HUES6 (cell line): ENCODE measurements around the gene ACTL7A.

Experiments used
- H3K27ac ChIP-seq: 2 replicates; pipeline ENCODE4 v1.7.0; 2013; ENCODE audit warnings: low read depth, mild to moderate bottlenecking, low read length, inconsistent platforms
- H3K27me3 ChIP-seq: 2 replicates; pipeline ENCODE4 v1.6.1; 2013; ENCODE audit warnings: low read length; ENCODE audit not compliant: control insufficient read depth, insufficient read depth
- H3K36me3 ChIP-seq: 2 replicates; pipeline ENCODE4 v1.6.1; 2013; ENCODE audit warnings: low read length; ENCODE audit not compliant: control insufficient read depth, insufficient read depth
- H3K4me1 ChIP-seq: 2 replicates; pipeline ENCODE4 v1.6.1; 2013; ENCODE audit warnings: low read length; ENCODE audit not compliant: control insufficient read depth, insufficient read depth
- H3K4me3 ChIP-seq: 2 replicates; pipeline ENCODE4 v1.5.1; 2013; ENCODE audit warnings: low read depth, low read length
- H3K9ac ChIP-seq: one replicate; pipeline ENCODE4 v1.6.1; 2013; ENCODE audit warnings: mild to moderate bottlenecking, low read length
- H3K9me3 ChIP-seq: 2 replicates; pipeline ENCODE4 v1.6.1; 2013; ENCODE audit warnings: low read depth, low read length; ENCODE audit not compliant: control insufficient read depth, insufficient read depth

Gene ACTL7A

GRCh38 chr9:108861464-108861863 is 602 bp upstream of the ACTL7A start:
- H3K4me3 ChIP-seq, result no peak overlapping the region
- no peaks in the 10 kb centered on the region for H3K9me3 ChIP-seq
- no peaks in the 10 kb centered on the region for H3K36me3 ChIP-seq
- no peaks in the 10 kb centered on the region for H3K4me1 ChIP-seq
- H3K9ac ChIP-seq, result no peak overlapping the region
- no peak overlapping the region for H3K27ac ChIP-seq
- no peaks in the 10 kb centered on the region for H3K27me3 ChIP-seq

- Histone ChIP-seq H3K9me3 (no peaks in the 10 kb centered on the region), H3K4me3 (no peak overlapping the region), H3K9ac (no peak overlapping the region), H3K27ac (no peak overlapping the region), H3K27me3 (no peaks in the 10 kb centered on the region), H3K36me3 (peaks cover 7% of the 10 kb centered on the region), H3K4me1 (no peaks in the 10 kb centered on the region)
These were observed 1.8 kb downstream of the ACTL7A start for GRCh38 chr9:108863891-108864290.

GRCh38 chr9:108864446-108864845 is 2.4 kb downstream of the ACTL7A start:
- Histone ChIP-seq H3K4me3 (no peak overlapping the region), H3K4me1 (no peaks in the 10 kb centered on the region), H3K9ac (no peak overlapping the region), H3K27ac (no peak overlapping the region), H3K27me3 (no peaks in the 10 kb centered on the region), H3K36me3 (peaks cover 13% of the 10 kb centered on the region), H3K9me3 (no peaks in the 10 kb centered on the region)

- Histone ChIP-seq H3K4me3 (no peak overlapping the region), H3K9ac (no peak overlapping the region), H3K9me3 (no peaks in the 10 kb centered on the region), H3K27ac (no peak overlapping the region), H3K27me3 (no peaks in the 10 kb centered on the region), H3K36me3 (peaks cover 15% of the 10 kb centered on the region), H3K4me1 (no peaks in the 10 kb centered on the region)
These were observed 3.0 kb downstream of the ACTL7A start for GRCh38 chr9:108865037-108865436.

GRCh38 chr9:108866001-108866420 is 3.9 kb downstream of the ACTL7A start:
- Histone ChIP-seq H3K36me3 (peaks cover 22% of the 10 kb centered on the region), H3K9me3 (no peaks in the 10 kb centered on the region), H3K4me3 (no peak overlapping the region), H3K27me3 (no peaks in the 10 kb centered on the region), H3K9ac (no peak overlapping the region), H3K4me1 (no peaks in the 10 kb centered on the region), H3K27ac (no peak overlapping the region)

GRCh38 chr9:108867116-108867515 is 5.0 kb downstream of the ACTL7A start:
- Histone ChIP-seq H3K9ac (no peak overlapping the region), H3K27ac (no peak overlapping the region), H3K27me3 (no peaks in the 10 kb centered on the region), H3K36me3 (peaks cover 32% of the 10 kb centered on the region), H3K9me3 (no peaks in the 10 kb centered on the region), H3K4me3 (no peak overlapping the region), H3K4me1 (no peaks in the 10 kb centered on the region)

- Histone ChIP-seq H3K27ac (no peak overlapping the region), H3K9ac (no peak overlapping the region), H3K9me3 (no peaks in the 10 kb centered on the region), H3K27me3 (no peaks in the 10 kb centered on the region), H3K4me1 (no peaks in the 10 kb centered on the region), H3K4me3 (no peak overlapping the region), H3K36me3 (peaks cover 33% of the 10 kb centered on the region)
These were observed 5.8 kb downstream of the ACTL7A start for GRCh38 chr9:108867829-108868228.

- Histone ChIP-seq H3K9me3 (no peaks in the 10 kb centered on the region), H3K4me3 (no peak overlapping the region), H3K9ac (no peak overlapping the region), H3K27ac (no peak overlapping the region), H3K4me1 (no peaks in the 10 kb centered on the region), H3K27me3 (no peaks in the 10 kb centered on the region), H3K36me3 (peaks cover 46% of the 10 kb centered on the region)
These were observed 7.1 kb downstream of the ACTL7A start for GRCh38 chr9:108869092-108869725.

- H3K27ac ChIP-seq, result no peak overlapping the region
- H3K9ac ChIP-seq, result no peak overlapping the region
- no peaks in the 10 kb centered on the region for H3K9me3 ChIP-seq
- H3K4me1 ChIP-seq, result no peaks in the 10 kb centered on the region
- H3K4me3 ChIP-seq, result no peak overlapping the region
- peaks cover 78% of the 10 kb centered on the region for H3K36me3 ChIP-seq
- H3K27me3 ChIP-seq, result no peaks in the 10 kb centered on the region
These were observed 12.2 kb downstream of the ACTL7A start for GRCh38 chr9:108874058-108874788.

- no peak overlapping the region for H3K4me3 ChIP-seq
- no peak overlapping the region for H3K9ac ChIP-seq
- H3K27ac ChIP-seq, result no peak overlapping the region
- no peaks in the 10 kb centered on the region for H3K9me3 ChIP-seq
- H3K4me1 ChIP-seq, result no peaks in the 10 kb centered on the region
- H3K36me3 ChIP-seq, result peaks cover 84% of the 10 kb centered on the region
- no peaks in the 10 kb centered on the region for H3K27me3 ChIP-seq
These were observed 14.4 kb downstream of the ACTL7A start for GRCh38 chr9:108876425-108876824.

GRCh38 chr9:108877524-108877923 is 15.5 kb downstream of the ACTL7A start:
- H3K27me3 ChIP-seq, result no peaks in the 10 kb centered on the region
- no peak overlapping the region for H3K27ac ChIP-seq
- no peaks in the 10 kb centered on the region for H3K9me3 ChIP-seq
- H3K36me3 ChIP-seq, result peaks cover 84% of the 10 kb centered on the region
- H3K4me1 ChIP-seq, result no peaks in the 10 kb centered on the region
- H3K9ac ChIP-seq, result no peak overlapping the region
- H3K4me3 ChIP-seq, result no peak overlapping the region
